ENCODE measurements around the gene RAB26.
"Not testable (repeated sequence)": the region's sequence is repeated elsewhere in the genome, so short reads cannot be mapped to it uniquely, and the experiment has no call there.

Gene RAB26

DNA sequence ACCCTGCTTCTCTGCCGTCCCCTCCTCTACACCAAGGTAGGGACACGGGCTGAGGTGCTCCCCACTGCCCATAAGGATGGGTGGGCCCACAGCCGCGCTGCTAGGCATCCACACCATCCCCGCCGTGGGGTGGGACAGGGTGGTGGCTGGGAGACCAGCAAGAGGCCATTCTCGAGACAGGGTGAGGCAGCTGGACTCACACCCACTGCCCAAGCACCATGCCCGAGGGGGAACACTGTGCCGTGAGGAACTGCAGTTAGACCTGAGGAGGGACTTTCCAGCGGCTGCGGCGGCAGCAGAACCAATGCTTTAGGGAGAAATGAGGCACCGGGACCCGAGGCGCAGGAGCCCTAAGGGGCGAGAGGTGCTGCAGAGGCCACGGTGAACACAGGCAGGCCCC lies 26.0 kb upstream of the RAB26 start (continued):
- peak; percentile 33; the same call in 1 of the 2 replicates for TF ChIP-seq ZFP69B (tag by site-specific recombination; IDR thresholded peaks at IDR 0.05)
- no peak for TF ChIP-seq ZBTB17 (tag by site-specific recombination; IDR thresholded peaks at IDR 0.05)

DNA sequence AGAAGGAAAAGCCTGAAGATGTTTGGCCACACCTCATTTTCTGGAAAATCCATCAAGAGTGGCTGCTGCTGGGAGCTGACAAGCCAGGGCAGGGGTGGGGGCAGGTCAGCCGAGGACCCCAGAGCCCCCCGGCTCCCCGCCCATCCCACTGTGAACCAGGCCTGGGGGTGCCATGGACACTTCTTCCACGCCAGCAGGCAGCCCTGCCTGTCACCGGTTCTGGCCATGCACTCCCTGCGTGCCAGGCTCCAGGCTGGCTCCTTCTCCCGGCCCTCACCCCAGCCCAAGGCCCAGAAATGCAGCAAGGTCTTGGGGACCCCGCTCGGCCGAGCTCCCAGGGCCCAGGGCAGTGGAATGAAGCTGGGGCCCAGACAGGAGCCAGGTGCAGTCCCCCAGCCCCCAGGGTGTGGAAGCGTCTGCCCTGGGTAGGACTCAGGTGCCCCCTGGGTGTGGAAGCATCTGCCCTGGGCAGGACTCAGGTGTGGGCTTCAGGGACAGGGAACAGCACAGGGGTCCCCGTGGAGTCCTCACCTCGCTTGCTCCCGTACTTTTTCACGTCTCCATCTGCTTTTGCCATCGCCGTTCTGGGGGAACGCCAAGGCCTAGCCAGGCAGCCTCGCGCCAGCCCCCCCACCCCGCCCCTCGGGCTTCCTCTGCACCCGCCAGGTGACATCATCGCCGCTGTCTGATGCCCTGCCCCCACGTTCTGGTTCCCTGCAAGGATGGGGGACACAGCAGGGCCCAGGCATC lies 25.3 kb upstream of the RAB26 start:
- H3K27ac ChIP-seq (ENCODE audit: extremely low read depth, low read depth, low read length); H3K4me3 ChIP-seq (ENCODE audit: low read depth, low read length); H3K9me3 ChIP-seq (ENCODE audit: control insufficient read depth, insufficient read depth, low read depth, low read length); H3K4me1 ChIP-seq (ENCODE audit: control insufficient read depth, insufficient read depth, low read length); H3K36me3 ChIP-seq (ENCODE audit: control insufficient read depth in 2 of 2, insufficient read depth in 1 of 2, low read length in 2 of 2); CTCF ChIA-PET: not testable (repeated sequence)
- POLR2A ChIA-PET, result interaction anchor here (2.5 kb wide), 1 partner anchor 32 kb away, joined by 9 read pairs; the partner anchor contains the start of gene TRAF7

DNA sequence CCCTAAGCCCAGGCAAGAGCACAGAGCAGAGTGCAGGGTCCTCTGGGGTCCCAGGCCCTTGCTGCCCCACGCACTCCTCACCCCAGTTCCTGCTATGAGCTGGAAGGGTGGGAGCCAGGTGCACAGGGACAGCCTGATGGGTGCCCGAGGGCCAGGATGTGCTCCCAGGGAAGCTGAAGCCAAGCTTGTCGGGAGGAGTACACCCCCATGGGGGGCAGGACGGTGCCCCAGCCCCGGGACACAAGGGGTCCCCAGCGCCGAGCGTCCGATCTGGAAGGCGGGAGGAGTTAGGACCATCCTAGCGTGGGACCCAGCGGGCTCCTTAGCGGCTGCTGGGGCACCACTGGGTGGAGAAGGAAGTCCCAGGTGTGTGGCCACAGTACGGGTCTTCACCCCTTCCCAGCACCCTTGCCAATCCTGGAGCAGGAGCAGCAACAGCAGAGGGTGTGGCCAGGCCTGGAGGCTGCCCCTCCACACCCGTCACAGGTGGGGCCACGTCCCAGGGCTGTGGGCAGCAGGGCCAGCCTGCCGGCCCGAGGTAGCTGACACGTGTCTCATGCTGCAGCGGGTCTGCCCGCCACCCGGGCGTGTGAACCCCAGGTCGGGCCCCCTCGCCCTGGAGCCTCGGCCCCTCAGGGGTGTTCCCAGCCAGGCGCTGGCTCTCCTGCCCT lies 24.6 kb upstream of the RAB26 start:
- not testable (repeated sequence) for H3K9me3 ChIP-seq (ENCODE audit: control insufficient read depth, insufficient read depth, low read depth, low read length); H3K4me3 ChIP-seq (ENCODE audit: low read depth, low read length); H3K4me1 ChIP-seq (ENCODE audit: control insufficient read depth, insufficient read depth, low read length); H3K36me3 ChIP-seq (ENCODE audit: control insufficient read depth in 2 of 2, insufficient read depth in 1 of 2, low read length in 2 of 2)
- ChIA-PET POLR2A (interaction anchor here (2.3 kb wide), 1 partner anchor 31 kb away, joined by 12 read pairs; the partner anchor contains the start of gene TRAF7), CTCF (interaction anchor here (0.6 kb wide), 1 partner anchor 105 kb away, joined by 3 read pairs; no protein-coding TSS in a partner anchor)
- peak; percentile 39 for TF ChIP-seq KLF1 (tag by site-specific recombination; IDR thresholded peaks at IDR 0.05)
- TF ChIP-seq, protein P1, sequence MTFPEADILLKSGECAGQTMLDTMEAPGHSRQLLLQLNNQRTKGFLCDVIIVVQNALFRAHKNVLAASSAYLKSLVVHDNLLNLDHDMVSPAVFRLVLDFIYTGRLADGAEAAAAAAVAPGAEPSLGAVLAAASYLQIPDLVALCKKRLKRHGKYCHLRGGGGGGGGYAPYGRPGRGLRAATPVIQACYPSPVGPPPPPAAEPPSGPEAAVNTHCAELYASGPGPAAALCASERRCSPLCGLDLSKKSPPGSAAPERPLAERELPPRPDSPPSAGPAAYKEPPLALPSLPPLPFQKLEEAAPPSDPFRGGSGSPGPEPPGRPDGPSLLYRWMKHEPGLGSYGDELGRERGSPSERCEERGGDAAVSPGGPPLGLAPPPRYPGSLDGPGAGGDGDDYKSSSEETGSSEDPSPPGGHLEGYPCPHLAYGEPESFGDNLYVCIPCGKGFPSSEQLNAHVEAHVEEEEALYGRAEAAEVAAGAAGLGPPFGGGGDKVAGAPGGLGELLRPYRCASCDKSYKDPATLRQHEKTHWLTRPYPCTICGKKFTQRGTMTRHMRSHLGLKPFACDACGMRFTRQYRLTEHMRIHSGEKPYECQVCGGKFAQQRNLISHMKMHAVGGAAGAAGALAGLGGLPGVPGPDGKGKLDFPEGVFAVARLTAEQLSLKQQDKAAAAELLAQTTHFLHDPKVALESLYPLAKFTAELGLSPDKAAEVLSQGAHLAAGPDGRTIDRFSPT (tag by site-specific recombination; IDR thresholded peaks at IDR 0.05), result peak; percentile 14; the same call in 1 of the 2 replicates
- H3K27ac ChIP-seq (ENCODE audit: extremely low read depth, low read depth, low read length), result peak overlapping the region; percentile 91; the same call in 1 of the 2 replicates

DNA sequence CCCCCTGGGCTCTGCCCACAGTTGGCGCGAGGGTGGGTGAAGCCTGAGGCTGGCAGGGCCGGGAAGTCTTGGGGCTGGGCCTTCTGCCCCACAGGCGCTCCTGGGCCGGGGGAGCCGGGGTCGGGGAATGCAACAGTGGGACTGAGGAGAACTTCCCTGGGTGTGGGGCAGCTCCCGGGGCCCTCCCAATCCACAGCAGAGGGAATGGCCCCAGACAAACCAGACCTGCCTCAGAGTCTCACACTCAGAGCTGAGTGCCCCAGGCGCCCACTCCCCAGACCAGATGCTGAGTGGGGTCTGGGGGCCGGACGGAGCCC lies 24.1 kb upstream of the RAB26 start:
- peak overlapping the region; percentile 91 for H3K27ac ChIP-seq (ENCODE audit: extremely low read depth, low read depth, low read length)

DNA sequence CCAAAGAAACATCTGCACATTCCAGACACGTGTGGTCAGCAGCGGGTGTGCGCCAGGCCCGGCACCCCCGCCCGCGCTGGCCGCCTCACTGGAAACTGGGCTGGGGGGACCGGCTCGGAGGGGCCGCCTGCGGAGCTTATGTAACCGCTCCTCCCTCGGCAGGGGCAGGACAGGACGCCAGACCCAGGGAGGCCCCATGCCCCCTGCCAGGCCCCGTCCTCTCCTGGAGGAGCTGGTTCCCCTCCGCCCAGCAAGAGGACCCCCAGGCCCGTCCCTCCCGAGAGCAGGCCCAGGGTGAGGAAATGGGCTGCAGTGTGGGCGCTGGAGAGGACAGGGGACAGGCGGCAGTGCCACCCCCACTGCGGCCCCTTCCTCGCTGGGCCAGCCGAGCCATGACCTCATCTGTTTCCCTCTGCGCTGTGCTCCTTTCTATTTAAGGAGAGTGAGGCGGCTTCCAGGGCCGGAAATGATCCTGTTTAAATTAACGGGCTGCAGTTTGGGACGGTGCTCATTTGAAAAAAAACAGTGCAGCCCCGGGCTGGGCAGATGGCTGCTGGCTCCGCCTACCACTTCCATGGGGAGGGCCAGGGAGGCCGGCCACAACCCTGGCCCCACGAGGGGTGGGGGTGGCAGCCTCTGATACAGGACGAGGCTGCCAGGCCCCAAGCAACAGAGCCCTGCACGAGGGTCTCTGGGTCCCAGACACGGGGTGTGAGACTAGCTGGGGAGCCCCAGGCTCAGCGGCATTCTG lies 23.6 kb upstream of the RAB26 start:
- ChIA-PET POLR2A (interaction anchor here (0.6 to 2.3 kb wide), 2 partner anchors 30 to 81 kb away, joined by 5 to 12 read pairs; partner anchors contain the start of gene TRAF7), CTCF (interaction anchor here (0.6 to 1.1 kb wide), 3 partner anchors 84 to 106 kb away, joined by 3 read pairs; no protein-coding TSS in a partner anchor)
- not testable (repeated sequence) for H3K36me3 ChIP-seq (ENCODE audit: control insufficient read depth in 2 of 2, insufficient read depth in 1 of 2, low read length in 2 of 2); H3K9me3 ChIP-seq (ENCODE audit: control insufficient read depth, insufficient read depth, low read depth, low read length); H3K4me1 ChIP-seq (ENCODE audit: control insufficient read depth, insufficient read depth, low read length)
- Histone ChIP-seq H3K4me3 (ENCODE audit: low read depth, low read length) (peak overlapping the region; percentile 32), H3K27ac (ENCODE audit: extremely low read depth, low read depth, low read length) (peak overlapping the region; percentile 91)
- TF ChIP-seq, protein P1 (tag by site-specific recombination; IDR thresholded peaks at IDR 0.05), result peak; percentile 98
- TF ChIP-seq, protein P2, sequence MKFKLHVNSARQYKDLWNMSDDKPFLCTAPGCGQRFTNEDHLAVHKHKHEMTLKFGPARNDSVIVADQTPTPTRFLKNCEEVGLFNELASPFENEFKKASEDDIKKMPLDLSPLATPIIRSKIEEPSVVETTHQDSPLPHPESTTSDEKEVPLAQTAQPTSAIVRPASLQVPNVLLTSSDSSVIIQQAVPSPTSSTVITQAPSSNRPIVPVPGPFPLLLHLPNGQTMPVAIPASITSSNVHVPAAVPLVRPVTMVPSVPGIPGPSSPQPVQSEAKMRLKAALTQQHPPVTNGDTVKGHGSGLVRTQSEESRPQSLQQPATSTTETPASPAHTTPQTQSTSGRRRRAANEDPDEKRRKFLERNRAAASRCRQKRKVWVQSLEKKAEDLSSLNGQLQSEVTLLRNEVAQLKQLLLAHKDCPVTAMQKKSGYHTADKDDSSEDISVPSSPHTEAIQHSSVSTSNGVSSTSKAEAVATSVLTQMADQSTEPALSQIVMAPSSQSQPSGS (tag by site-specific recombination; IDR thresholded peaks at IDR 0.05; ENCODE audit: low read depth), result peak; percentile 86
- TF ChIP-seq SP7 (tag by site-specific recombination; IDR thresholded peaks at IDR 0.05) (0 out of 2 replicates have a peak, but pooled peaks have one; percentile 46), ZFP69B (tag by site-specific recombination; IDR thresholded peaks at IDR 0.05) (peak; percentile 83), ZNF600 (tag by site-specific recombination; IDR thresholded peaks at IDR 0.05) (peak; percentile 76), TRIM28 (IDR thresholded peaks at IDR 0.05; ENCODE audit: borderline replicate concordance, low read length) (0 out of 2 replicates have a peak, but pooled peaks have one; percentile 11), FEZF1 (tag by site-specific recombination; IDR thresholded peaks at IDR 0.05) (peak; percentile 37; the same call in 1 of the 2 replicates)
- TF ChIP-seq, protein P3, sequence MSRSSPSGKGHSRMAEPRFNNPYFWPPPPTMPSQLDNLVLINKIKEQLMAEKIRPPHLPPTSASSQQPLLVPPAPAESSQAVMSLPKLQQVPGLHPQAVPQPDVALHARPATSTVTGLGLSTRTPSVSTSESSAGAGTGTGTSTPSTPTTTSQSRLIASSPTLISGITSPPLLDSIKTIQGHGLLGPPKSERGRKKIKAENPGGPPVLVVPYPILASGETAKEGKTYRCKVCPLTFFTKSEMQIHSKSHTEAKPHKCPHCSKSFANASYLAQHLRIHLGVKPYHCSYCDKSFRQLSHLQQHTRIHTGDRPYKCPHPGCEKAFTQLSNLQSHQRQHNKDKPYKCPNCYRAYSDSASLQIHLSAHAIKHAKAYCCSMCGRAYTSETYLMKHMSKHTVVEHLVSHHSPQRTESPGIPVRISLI (tag by site-specific recombination; IDR thresholded peaks at IDR 0.05), result peak; percentile 84; the same call in 1 of the 2 replicates

More for the DNA sequence above, 24.1 kb upstream of the RAB26 start:
- H3K36me3 ChIP-seq (ENCODE audit: control insufficient read depth in 2 of 2, insufficient read depth in 1 of 2, low read length in 2 of 2); H3K4me1 ChIP-seq (ENCODE audit: control insufficient read depth, insufficient read depth, low read length); H3K9me3 ChIP-seq (ENCODE audit: control insufficient read depth, insufficient read depth, low read depth, low read length): not testable (repeated sequence)
- TF ChIP-seq, protein P4, sequence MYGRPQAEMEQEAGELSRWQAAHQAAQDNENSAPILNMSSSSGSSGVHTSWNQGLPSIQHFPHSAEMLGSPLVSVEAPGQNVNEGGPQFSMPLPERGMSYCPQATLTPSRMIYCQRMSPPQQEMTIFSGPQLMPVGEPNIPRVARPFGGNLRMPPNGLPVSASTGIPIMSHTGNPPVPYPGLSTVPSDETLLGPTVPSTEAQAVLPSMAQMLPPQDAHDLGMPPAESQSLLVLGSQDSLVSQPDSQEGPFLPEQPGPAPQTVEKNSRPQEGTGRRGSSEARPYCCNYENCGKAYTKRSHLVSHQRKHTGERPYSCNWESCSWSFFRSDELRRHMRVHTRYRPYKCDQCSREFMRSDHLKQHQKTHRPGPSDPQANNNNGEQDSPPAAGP (tag by site-specific recombination; IDR thresholded peaks at IDR 0.05), result peak; percentile 33; the same call in 1 of the 2 replicates
- 0 out of 2 replicates have a peak, but pooled peaks have one; percentile 11 for TF ChIP-seq ZNF341 (tag by site-specific recombination; IDR thresholded peaks at IDR 0.05; ENCODE audit: low read depth)
- ChIA-PET POLR2A (interaction anchor here (2.3 kb wide), 1 partner anchor 31 kb away, joined by 12 read pairs; the partner anchor contains the start of gene TRAF7), CTCF (interaction anchor here (0.6 to 1.1 kb wide), 2 partner anchors 104 to 105 kb away, joined by 3 read pairs; no protein-coding TSS in a partner anchor)
- peak overlapping the region; percentile 32 for H3K4me3 ChIP-seq (ENCODE audit: low read depth, low read length)

All from HEK293 (cell line).